OCI-LY1 (cell line): ENCODE results near the gene C6orf163.

Experiments used
- H2AFZ ChIP-seq: fragments of 200-600 bp; sonication (generic), shearing (Covaris generic); 2 replicates; pipeline ENCODE4 v1.6.0; 2014; ENCODE audit warnings: antibody characterized with exemption, mild to moderate bottlenecking, low read length
- H3F3A ChIP-seq: fragments of 200-600 bp; sonication (generic), shearing (Covaris generic); 2 replicates; pipeline ENCODE4 v1.6.0; 2014; ENCODE audit warnings: mild to moderate bottlenecking, antibody characterized with exemption, low read length, moderate library complexity; ENCODE audit not compliant: insufficient read depth
- H3K27ac ChIP-seq: fragments of 200-600 bp; sonication (generic); 2 replicates; pipeline ENCODE4 v1.5.1; 2014; ENCODE audit warnings: low read length, mixed run types, mild to moderate bottlenecking, low read depth; ENCODE audit not compliant: poor library complexity, severe bottlenecking
- H3K27me3 ChIP-seq: fragments of 200-600 bp; sonication (generic); 2 replicates; pipeline ENCODE4 v1.6.0; 2014; ENCODE audit warnings: antibody characterized with exemption, mild to moderate bottlenecking, low read length, moderate library complexity; ENCODE audit not compliant: insufficient read depth
- H3K36me3 ChIP-seq: fragments of 200-600 bp; sonication (generic); 2 replicates; pipeline ENCODE4 v1.6.1; 2014; ENCODE audit warnings: mild to moderate bottlenecking, antibody characterized with exemption, low read length, moderate library complexity, mixed read lengths; ENCODE audit not compliant: insufficient read depth
- H3K4me1 ChIP-seq: fragments of 200-600 bp; sonication (generic); 2 replicates; pipeline ENCODE4 v1.5.1; 2014; ENCODE audit warnings: mild to moderate bottlenecking, low read length, moderate library complexity; ENCODE audit not compliant: insufficient read depth, severe bottlenecking
- H3K4me2 ChIP-seq: fragments of 200-600 bp; sonication (generic), shearing (Covaris generic); 2 replicates; pipeline ENCODE4 v1.6.1; 2014; ENCODE audit warnings: low read length
- H3K4me3 ChIP-seq: fragments of 200-600 bp; sonication (generic); 2 replicates; pipeline ENCODE4 v1.5.1; 2014; ENCODE audit warnings: low read length, low read depth, mild to moderate bottlenecking, mixed read lengths; ENCODE audit not compliant: poor library complexity, severe bottlenecking
- H3K79me2 ChIP-seq: fragments of 200-600 bp; shearing (Covaris generic); 2 replicates; pipeline ENCODE4 v1.6.1; 2016; ENCODE audit warnings: mixed run types, low read length, mixed read lengths; ENCODE audit not compliant: insufficient read depth
- H3K9ac ChIP-seq: fragments of 200-600 bp; sonication (generic), shearing (Covaris generic); 2 replicates; pipeline ENCODE4 v1.6.1; 2014; ENCODE audit warnings: mild to moderate bottlenecking, low read length, mixed read lengths
- H3K9me2 ChIP-seq: fragments of 200-600 bp; sonication (generic), shearing (Covaris generic); 2 replicates; pipeline ENCODE4 v1.6.1; 2014; ENCODE audit warnings: low read depth, mild to moderate bottlenecking, low read length, mixed read lengths
- H3K9me3 ChIP-seq: fragments of 200-600 bp; shearing (Covaris generic); 2 replicates; pipeline ENCODE4 v1.6.1; 2014; ENCODE audit warnings: low read length, mixed read lengths
- H4K20me1 ChIP-seq: fragments of 200-600 bp; sonication (generic), shearing (Covaris generic); 2 replicates; pipeline ENCODE4 v1.6.0; 2016; ENCODE audit warnings: mild to moderate bottlenecking, low read length; ENCODE audit not compliant: insufficient read depth
- EZH2 ChIP-seq: fragments of 200-600 bp; sonication (generic), shearing (Covaris generic); IDR thresholded peaks from 2 replicates; pipeline ENCODE4 v1.8.0; 2017; ENCODE audit warnings: borderline replicate concordance, mixed run types, mild to moderate bottlenecking, antibody characterized with exemption, low read length, moderate library complexity, mixed read lengths
- TF ChIP-seq, protein P1 (sequence below): fragments of 200-600 bp; sonication (generic), shearing (Covaris generic); IDR thresholded peaks from 2 replicates; pipeline ENCODE4 v1.5.1; 2017; ENCODE audit warnings: mild to moderate bottlenecking, antibody characterized with exemption, low read length, moderate library complexity, mixed read lengths

Gene C6orf163

DNA sequence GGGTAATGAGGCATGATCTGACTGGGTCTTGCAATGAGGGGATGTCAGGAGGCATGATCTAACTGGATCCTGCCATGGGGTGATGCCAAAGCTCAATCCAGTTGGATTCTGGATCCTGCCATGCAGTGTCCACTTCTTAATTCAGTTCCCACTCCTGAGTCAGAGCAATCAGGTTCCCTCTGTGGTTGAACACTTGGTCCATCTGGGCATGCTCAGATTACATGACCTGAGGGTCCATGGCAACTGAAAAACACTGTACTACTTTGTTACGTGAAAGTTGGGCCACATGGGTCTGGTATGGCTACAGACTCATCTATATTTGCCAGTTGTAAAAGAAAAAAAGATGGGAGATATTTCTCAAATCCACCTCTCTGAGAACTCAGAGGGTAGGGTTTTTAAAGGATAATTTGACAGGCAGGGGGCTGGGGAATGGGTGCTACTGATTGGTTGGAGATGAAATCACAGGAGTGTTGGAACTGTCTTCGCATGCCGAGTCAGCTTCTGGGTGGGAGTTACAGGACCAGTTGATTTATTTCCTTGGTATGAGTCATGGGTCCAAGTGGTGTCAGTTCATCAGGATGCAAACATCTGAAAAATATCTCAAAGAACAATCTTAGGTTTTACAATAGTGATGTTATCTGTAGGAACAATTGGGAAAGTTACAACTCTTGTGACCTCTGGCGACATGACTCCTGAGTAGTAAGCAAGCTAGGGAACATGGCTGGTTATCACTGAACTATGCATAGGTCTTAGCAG is 21.6 kb downstream of the C6orf163 start:
- Histone ChIP-seq H3K4me1 (no peaks in the 10 kb centered on the region), H3F3A (no peaks in the 10 kb centered on the region), H3K36me3 (no peaks in the 10 kb centered on the region), H3K4me2 (no peak overlapping the region), H3K9me3 (0 out of 2 replicates have a peak, but pooled peaks cover 6% of the 10 kb centered on the region), H3K4me3 (no peak overlapping the region), H3K27ac (no peak overlapping the region), H3K27me3 (no peaks in the 10 kb centered on the region), H2AFZ (no peak overlapping the region), H3K79me2 (no peaks in the 10 kb centered on the region), H3K9ac (no peak overlapping the region), H3K9me2 (no peaks in the 10 kb centered on the region), H4K20me1 (no peaks in the 10 kb centered on the region)
- TF ChIP-seq, protein P1, sequence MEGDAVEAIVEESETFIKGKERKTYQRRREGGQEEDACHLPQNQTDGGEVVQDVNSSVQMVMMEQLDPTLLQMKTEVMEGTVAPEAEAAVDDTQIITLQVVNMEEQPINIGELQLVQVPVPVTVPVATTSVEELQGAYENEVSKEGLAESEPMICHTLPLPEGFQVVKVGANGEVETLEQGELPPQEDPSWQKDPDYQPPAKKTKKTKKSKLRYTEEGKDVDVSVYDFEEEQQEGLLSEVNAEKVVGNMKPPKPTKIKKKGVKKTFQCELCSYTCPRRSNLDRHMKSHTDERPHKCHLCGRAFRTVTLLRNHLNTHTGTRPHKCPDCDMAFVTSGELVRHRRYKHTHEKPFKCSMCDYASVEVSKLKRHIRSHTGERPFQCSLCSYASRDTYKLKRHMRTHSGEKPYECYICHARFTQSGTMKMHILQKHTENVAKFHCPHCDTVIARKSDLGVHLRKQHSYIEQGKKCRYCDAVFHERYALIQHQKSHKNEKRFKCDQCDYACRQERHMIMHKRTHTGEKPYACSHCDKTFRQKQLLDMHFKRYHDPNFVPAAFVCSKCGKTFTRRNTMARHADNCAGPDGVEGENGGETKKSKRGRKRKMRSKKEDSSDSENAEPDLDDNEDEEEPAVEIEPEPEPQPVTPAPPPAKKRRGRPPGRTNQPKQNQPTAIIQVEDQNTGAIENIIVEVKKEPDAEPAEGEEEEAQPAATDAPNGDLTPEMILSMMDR = no peak
- no peak for TF ChIP-seq EZH2

DNA sequence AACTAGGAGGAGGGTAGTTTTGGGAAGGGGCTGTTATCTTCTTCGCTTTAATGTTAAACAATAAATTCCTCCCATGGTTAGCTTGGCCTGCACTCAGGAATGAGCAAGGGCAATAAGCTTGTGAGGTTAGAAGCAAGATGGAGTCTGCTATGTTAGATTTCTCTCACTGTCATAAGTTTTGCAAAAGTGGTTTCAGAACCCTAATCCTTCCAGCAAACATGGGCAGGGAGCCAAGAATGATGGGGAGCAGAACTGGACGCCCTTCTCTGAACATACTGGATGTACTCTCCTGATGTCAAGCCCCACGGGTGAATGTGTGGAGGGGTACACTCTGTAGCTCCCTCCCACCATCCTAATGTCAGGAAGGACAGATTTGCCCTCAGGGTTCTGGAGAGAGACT is 22.3 kb downstream of the C6orf163 start:
- H3K27me3 ChIP-seq = no peaks in the 10 kb centered on the region
- no peak overlapping the region for H3K4me3 ChIP-seq
- no peaks in the 10 kb centered on the region for H3K9me2 ChIP-seq
- H3K9me3 ChIP-seq = 0 out of 2 replicates have a peak, but pooled peaks cover 6% of the 10 kb centered on the region
- no peak overlapping the region for H2AFZ ChIP-seq
- no peaks in the 10 kb centered on the region for H3K36me3 ChIP-seq
- H3K4me1 ChIP-seq = no peaks in the 10 kb centered on the region
- no peaks in the 10 kb centered on the region for H3K79me2 ChIP-seq
- TF ChIP-seq EZH2 = no peak
- TF ChIP-seq, protein P1 = no peak
- H3K27ac ChIP-seq = no peak overlapping the region
- no peaks in the 10 kb centered on the region for H4K20me1 ChIP-seq
- no peaks in the 10 kb centered on the region for H3F3A ChIP-seq
- no peak overlapping the region for H3K4me2 ChIP-seq
- no peak overlapping the region for H3K9ac ChIP-seq

DNA sequence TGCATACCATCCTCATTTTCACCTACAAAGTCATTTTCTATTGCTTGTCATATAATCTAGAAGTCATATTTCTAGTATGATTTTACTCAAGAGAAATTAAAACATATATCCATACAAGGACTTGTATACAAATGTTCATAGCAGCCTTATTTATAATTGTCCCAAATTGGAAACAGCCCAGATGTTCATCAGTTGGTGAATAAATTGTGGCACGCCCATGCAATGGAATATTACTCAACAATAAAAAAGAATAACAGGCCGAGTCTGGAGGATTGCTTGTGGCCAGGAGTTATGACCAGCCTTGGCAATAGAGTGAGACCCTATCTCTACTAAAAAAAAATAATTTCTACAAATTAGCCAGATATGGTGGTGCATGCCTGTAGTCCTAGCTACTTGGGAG is 28.8 kb downstream of the C6orf163 start:
- no peaks in the 10 kb centered on the region for H3F3A ChIP-seq
- no peak overlapping the region for H2AFZ ChIP-seq
- TF ChIP-seq, protein P1 = no peak
- TF ChIP-seq EZH2 = no peak

More for the DNA sequence above, 28.8 kb downstream of the C6orf163 start:
- H3K4me3 ChIP-seq = no peak overlapping the region
- no peaks in the 10 kb centered on the region for H3K36me3 ChIP-seq
- no peaks in the 10 kb centered on the region for H3K79me2 ChIP-seq
- no peak overlapping the region for H3K4me2 ChIP-seq
- H3K27me3 ChIP-seq = no peaks in the 10 kb centered on the region
- H3K9me2 ChIP-seq = no peaks in the 10 kb centered on the region
- no peak overlapping the region for H3K27ac ChIP-seq
- H3K9ac ChIP-seq = no peak overlapping the region
- 0 out of 2 replicates have a peak, but pooled peaks cover 2% of the 10 kb centered on the region for H3K9me3 ChIP-seq
- H3K4me1 ChIP-seq = no peaks in the 10 kb centered on the region
- no peaks in the 10 kb centered on the region for H4K20me1 ChIP-seq
